ENCODE results near the gene RSAD1. TPM values are rescaled to one million over a fixed set of nuclear protein-coding genes. Genes with fewer than 3 reads are reported as not detected.
A peak's percentile ranks its signal among the peaks of the same experiment; 100 is the strongest.

Gene RSAD1
- total RNA-seq, 1 experiment from 2014 or later = 93.9 TPM

DNA sequence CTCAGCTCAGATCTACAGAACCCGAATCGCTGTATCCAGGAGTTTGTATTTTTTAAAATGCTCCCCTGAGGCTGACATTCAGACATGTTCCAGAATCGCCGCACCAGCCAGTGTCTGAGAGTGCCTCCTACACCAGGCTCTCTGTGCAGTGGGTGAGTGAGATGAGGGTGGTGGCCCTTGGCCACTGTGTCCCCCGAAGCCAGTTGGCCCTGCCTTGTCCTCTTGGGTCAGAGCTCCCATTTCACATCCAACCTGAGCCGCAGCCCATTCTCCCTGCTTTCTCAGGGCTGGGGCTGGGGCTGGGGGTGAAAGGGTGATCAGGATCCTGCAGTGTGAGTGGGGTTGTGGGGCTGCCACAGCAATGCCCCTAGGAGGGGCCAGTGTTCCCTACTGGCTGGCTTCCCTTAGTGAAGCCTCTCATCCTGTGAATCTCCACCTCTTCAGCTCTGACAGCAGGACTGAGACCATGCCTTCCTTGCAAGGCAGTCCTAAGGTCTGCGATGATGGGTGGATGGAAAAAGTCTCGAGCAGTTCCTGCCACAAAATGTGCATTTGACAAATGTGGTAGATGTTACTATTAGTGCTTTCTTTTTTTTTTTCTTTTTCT, 16.7 kb downstream of the RSAD1 start:
- DNase-seq = no peak
- peaks cover 8% of the 10 kb centered on the region for H3K4me1 Mint-ChIP-seq (ENCODE audit: low read depth, unreplicated experiment)
- Histone ChIP-seq H3K4me1 (peaks cover 8% of the 10 kb centered on the region), H3K4me3 (ENCODE audit: low read depth, low read length) (no peak overlapping the region), H3K36me3 (ENCODE audit: control insufficient read depth, insufficient read depth, low read length) (no peaks in the 10 kb centered on the region), H3K9me3 (no peaks in the 10 kb centered on the region), H3K27me3 (replicated peaks; ENCODE audit: control insufficient read depth, insufficient read depth, low read length) (no peaks in the 10 kb centered on the region)
- CTCF ChIA-PET = interaction anchor here (0.6 to 2.1 kb wide), 5 partner anchors 16 to 288 kb away, joined by 3 to 16 read pairs (median 6); partner anchors contain the start of gene LRRC59
- no TSS peak for BruUV-seq (replicated peaks)
- no peak overlapping the region for H3K27ac Mint-ChIP-seq (ENCODE audit: unreplicated experiment)
- H3K9me3 Mint-ChIP-seq (ENCODE audit: unreplicated experiment) = no peaks in the 10 kb centered on the region
- TF ChIP-seq, protein P1, sequence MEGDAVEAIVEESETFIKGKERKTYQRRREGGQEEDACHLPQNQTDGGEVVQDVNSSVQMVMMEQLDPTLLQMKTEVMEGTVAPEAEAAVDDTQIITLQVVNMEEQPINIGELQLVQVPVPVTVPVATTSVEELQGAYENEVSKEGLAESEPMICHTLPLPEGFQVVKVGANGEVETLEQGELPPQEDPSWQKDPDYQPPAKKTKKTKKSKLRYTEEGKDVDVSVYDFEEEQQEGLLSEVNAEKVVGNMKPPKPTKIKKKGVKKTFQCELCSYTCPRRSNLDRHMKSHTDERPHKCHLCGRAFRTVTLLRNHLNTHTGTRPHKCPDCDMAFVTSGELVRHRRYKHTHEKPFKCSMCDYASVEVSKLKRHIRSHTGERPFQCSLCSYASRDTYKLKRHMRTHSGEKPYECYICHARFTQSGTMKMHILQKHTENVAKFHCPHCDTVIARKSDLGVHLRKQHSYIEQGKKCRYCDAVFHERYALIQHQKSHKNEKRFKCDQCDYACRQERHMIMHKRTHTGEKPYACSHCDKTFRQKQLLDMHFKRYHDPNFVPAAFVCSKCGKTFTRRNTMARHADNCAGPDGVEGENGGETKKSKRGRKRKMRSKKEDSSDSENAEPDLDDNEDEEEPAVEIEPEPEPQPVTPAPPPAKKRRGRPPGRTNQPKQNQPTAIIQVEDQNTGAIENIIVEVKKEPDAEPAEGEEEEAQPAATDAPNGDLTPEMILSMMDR (IDR thresholded peaks at IDR 0.05; ENCODE audit: insufficient read depth in 1 of 2, low read depth in 1 of 2, low read length in 1 of 2, severe bottlenecking in 1 of 2, unreplicated experiment in 1 of 2) = peak in 1 of 2 experiments; percentile 5
- H3K27me3 Mint-ChIP-seq (ENCODE audit: insufficient read depth, unreplicated experiment) = no peaks in the 10 kb centered on the region
- POLR2A ChIA-PET = interaction anchor here (0.7 kb wide), 1 partner anchor 115 kb away, joined by 7 read pairs; no protein-coding TSS in a partner anchor
- intact Hi-C loops (cut with micrococcal nuclease; ENCODE audit: unreplicated experiment) = no loop called here
- no peaks in the 10 kb centered on the region for H3K36me3 Mint-ChIP-seq (ENCODE audit: insufficient read depth, unreplicated experiment)
- H3K4me3 Mint-ChIP-seq (ENCODE audit: unreplicated experiment) = no peak overlapping the region

DNA sequence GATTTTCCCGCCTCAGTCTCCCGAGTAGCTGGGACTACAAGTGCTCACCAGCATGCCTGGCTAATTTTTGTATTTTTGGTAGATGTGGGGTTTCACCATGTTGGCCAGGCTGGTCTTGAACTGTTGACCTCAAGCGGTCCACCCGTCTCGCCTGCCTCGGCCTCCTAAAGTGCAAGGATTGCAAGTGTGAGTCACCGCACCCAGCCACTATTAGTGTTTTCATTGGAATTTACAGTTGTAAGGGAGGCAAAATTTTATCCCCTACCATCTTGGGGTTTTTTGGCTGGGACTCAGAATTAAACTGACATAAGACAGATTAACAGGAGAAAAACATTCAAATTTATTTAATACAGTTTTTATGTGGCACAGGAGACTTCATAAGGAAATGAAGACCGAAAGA, 17.3 kb downstream of the RSAD1 start:
- no peaks in the 10 kb centered on the region for H3K27me3 Mint-ChIP-seq (ENCODE audit: insufficient read depth, unreplicated experiment)
- H3K4me1 ChIP-seq = peaks cover 8% of the 10 kb centered on the region
- H3K9me3 ChIP-seq = no peaks in the 10 kb centered on the region
- H3K27me3 ChIP-seq (replicated peaks; ENCODE audit: control insufficient read depth, insufficient read depth, low read length) = no peaks in the 10 kb centered on the region
- no TSS peak for BruUV-seq (replicated peaks)
- no peak overlapping the region for H3K27ac Mint-ChIP-seq (ENCODE audit: unreplicated experiment)
- intact Hi-C loops (cut with micrococcal nuclease; ENCODE audit: unreplicated experiment) = no loop called here
- H3K4me3 ChIP-seq (ENCODE audit: low read depth, low read length) = no peak overlapping the region
- DNase-seq = no peak
- no peaks in the 10 kb centered on the region for H3K9me3 Mint-ChIP-seq (ENCODE audit: unreplicated experiment)
- peaks cover 8% of the 10 kb centered on the region for H3K4me1 Mint-ChIP-seq (ENCODE audit: low read depth, unreplicated experiment)
- no peaks in the 10 kb centered on the region for H3K36me3 ChIP-seq (ENCODE audit: control insufficient read depth, insufficient read depth, low read length)
- CTCF ChIA-PET = interaction anchor here (0.6 to 0.7 kb wide), 2 partner anchors 98 to 99 kb away, joined by 3 to 4 read pairs; partner anchors contain the start of gene LRRC59
- H3K36me3 Mint-ChIP-seq (ENCODE audit: insufficient read depth, unreplicated experiment) = no peaks in the 10 kb centered on the region
- POLR2A ChIA-PET = interaction anchor here (0.7 kb wide), 1 partner anchor 116 kb away, joined by 7 read pairs; no protein-coding TSS in a partner anchor
- TF ChIP-seq, protein P1 (IDR thresholded peaks at IDR 0.05; ENCODE audit: insufficient read depth in 1 of 2, low read depth in 1 of 2, low read length in 1 of 2, severe bottlenecking in 1 of 2, unreplicated experiment in 1 of 2) = no peak
- H3K4me3 Mint-ChIP-seq (ENCODE audit: unreplicated experiment) = no peak overlapping the region

DNA sequence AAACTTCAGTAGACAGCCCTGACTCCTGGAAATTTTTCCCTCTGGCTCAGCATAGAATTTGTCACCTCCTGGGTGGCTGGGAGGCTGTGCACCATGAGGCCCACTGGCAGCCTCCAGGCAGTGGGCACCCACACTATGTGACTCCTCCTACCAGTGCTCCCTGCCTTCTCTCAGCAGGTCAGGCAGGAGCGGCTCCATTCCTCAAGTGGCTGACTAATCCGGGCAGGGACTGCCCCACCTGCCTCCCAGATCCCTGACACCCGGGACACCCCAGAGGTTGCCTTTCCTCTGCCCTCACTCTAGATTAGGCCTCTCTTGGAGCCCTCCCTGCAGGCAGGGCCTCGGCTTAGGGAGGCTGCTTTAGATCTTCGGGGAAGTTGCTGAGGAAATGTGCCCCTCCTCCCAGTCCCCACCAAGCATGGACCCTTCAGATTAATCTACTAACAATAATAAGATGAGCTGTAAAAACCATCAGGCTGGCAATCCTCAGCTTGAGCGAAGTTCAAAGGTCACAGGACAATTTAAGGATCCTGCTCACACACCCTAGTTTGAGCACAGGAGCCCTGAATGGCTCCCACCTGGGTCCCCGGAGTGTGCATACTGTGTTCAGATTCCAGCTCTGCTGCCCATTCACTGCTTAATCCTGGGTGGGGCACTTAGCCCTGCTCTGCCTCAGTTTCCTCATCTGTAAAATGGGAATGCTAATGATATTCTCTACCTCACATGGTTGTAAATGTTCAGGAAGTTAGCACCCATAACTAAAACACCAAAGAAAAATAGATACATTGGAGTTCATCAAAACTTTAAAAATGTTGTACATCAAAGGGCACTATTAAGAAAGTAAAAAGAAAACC, 19.6 kb downstream of the RSAD1 start:
- Histone ChIP-seq H3K4me1 (peaks cover 8% of the 10 kb centered on the region), H3K36me3 (ENCODE audit: control insufficient read depth, insufficient read depth, low read length) (no peaks in the 10 kb centered on the region), H3K9me3 (no peaks in the 10 kb centered on the region), H3K27me3 (replicated peaks; ENCODE audit: control insufficient read depth, insufficient read depth, low read length) (no peaks in the 10 kb centered on the region), H3K4me3 (ENCODE audit: low read depth, low read length) (no peak overlapping the region)
- peak; percentile 57 to 68 for DNase-seq
- POLR2A ChIA-PET = no interaction called here
- intact Hi-C loops (cut with micrococcal nuclease; ENCODE audit: unreplicated experiment) = no loop called here
- Mint-ChIP-seq H3K36me3 (ENCODE audit: insufficient read depth, unreplicated experiment) (no peaks in the 10 kb centered on the region), H3K4me1 (ENCODE audit: low read depth, unreplicated experiment) (peaks cover 8% of the 10 kb centered on the region), H3K4me3 (ENCODE audit: unreplicated experiment) (no peak overlapping the region), H3K27me3 (ENCODE audit: insufficient read depth, unreplicated experiment) (no peaks in the 10 kb centered on the region), H3K9me3 (ENCODE audit: unreplicated experiment) (no peaks in the 10 kb centered on the region), H3K27ac (ENCODE audit: unreplicated experiment) (peak overlapping the region; percentile 16)
- TF ChIP-seq, protein P1 (IDR thresholded peaks at IDR 0.05; ENCODE audit: insufficient read depth in 1 of 2, low read depth in 1 of 2, low read length in 1 of 2, severe bottlenecking in 1 of 2, unreplicated experiment in 1 of 2) = no peak
- CTCF ChIA-PET = interaction anchor here (0.8 to 1.3 kb wide), 4 partner anchors 14 to 30 kb away, joined by 3 to 6 read pairs (median 3); no protein-coding TSS in a partner anchor
- no TSS peak for BruUV-seq (replicated peaks)

All from Caco-2 (cell line).